ENCODE data around the gene COBLL1. TPM values are rescaled to one million over a fixed set of nuclear protein-coding genes. Genes with fewer than 3 reads are reported as not detected.
A peak's percentile ranks its signal among the peaks of the same experiment; 100 is the strongest.
"Not testable (repeated sequence)": the region's sequence is repeated elsewhere in the genome, so short reads cannot be mapped to it uniquely, and the experiment has no call there.

Gene COBLL1
- total RNA-seq, 2 donors from 2014 or later: 0.04 to 0.18 TPM

DNA sequence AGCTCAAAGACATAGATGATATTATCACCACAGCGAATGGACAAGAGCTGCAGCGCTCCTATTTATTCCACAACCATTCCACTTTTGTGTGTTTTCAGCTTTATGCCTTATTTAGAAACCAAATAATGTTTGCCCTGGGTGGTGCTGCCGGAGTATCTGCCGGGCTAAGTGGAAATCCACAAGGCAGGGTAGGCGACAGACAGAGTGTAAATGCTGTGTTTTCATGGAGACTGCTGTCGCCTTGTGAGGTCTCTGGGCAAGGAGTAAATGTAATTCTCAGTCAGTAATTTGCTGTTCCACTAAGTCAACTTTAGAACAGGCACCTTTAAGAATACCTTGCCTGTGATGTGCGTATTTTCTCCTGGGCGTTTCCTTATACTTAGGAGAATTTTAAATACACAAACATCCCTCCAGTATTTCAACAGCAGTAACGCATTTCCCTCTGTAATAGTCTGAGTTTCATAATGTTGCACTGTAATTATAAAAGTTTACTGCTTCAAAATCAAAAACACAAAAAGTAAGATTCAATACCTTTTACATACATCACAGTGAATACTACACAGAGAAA is 60.9 kb downstream of the COBLL1 start:
- peaks cover 0 to 12% of the 10 kb centered on the region in 2 donors for H3K9me3 Mint-ChIP-seq
- H3K27ac Mint-ChIP-seq: no peak overlapping the region

GRCh38 chr2:164779383-164780057 is 62.1 kb downstream of the COBLL1 start:
- DNase-seq (ENCODE audit: low spot score in 2 of 2): no peak
- no peak for ATAC-seq
- Mint-ChIP-seq H3K9me3 (peaks cover 0 to 12% of the 10 kb centered on the region in 2 donors), H3K36me3 (no peaks in the 10 kb centered on the region), H3K27ac (no peak overlapping the region)

More for the DNA sequence above, 60.9 kb downstream of the COBLL1 start:
- H3K36me3 Mint-ChIP-seq: no peaks in the 10 kb centered on the region
- DNase-seq (ENCODE audit: low spot score in 2 of 2): no peak
- no peak for ATAC-seq

DNA sequence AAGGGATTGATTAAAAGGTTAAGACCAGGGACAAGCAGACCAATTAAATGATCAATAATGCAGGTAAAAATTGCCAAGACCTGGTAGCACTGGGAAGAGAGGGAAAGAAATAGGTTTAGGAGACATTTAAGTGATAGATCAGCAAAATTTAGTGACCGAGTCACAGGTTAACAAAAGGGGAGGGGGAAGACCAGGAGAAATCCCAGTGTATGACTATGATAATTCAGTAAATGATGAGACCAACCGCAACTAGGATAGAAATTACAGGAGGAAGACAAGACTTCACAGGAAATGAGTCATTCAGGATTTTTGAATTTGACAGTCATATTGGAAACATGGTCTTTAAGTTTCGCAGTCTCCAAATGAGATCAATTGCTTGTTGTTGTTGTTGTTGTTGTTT is 62.9 kb downstream of the COBLL1 start:
- H3K36me3 Mint-ChIP-seq: no peaks in the 10 kb centered on the region
- ATAC-seq (peak in 1 of 2 donors; percentile 62), DNase-seq (ENCODE audit: low spot score in 2 of 2) (no peak)
- H3K9me3 Mint-ChIP-seq: peaks cover 0 to 12% of the 10 kb centered on the region in 2 donors
- H3K27ac Mint-ChIP-seq: no peak overlapping the region

GRCh38 chr2:164777847-164778461 is 63.7 kb downstream of the COBLL1 start:
- H3K27ac Mint-ChIP-seq: no peak overlapping the region
- H3K36me3 Mint-ChIP-seq: no peaks in the 10 kb centered on the region
- ATAC-seq (no peak), DNase-seq (ENCODE audit: low spot score in 2 of 2) (no peak)
- H3K9me3 Mint-ChIP-seq: peaks cover 0 to 8% of the 10 kb centered on the region in 2 donors

- ATAC-seq (no peak), DNase-seq (ENCODE audit: low spot score in 2 of 2) (no peak)
- H3K9me3 Mint-ChIP-seq: peaks cover 0 to 5% of the 10 kb centered on the region in 2 donors
- H3K27ac Mint-ChIP-seq: no peak overlapping the region
- H3K36me3 Mint-ChIP-seq: no peaks in the 10 kb centered on the region
Measured at GRCh38 chr2:164773635-164774034, 68.0 kb downstream of the COBLL1 start.

DNA sequence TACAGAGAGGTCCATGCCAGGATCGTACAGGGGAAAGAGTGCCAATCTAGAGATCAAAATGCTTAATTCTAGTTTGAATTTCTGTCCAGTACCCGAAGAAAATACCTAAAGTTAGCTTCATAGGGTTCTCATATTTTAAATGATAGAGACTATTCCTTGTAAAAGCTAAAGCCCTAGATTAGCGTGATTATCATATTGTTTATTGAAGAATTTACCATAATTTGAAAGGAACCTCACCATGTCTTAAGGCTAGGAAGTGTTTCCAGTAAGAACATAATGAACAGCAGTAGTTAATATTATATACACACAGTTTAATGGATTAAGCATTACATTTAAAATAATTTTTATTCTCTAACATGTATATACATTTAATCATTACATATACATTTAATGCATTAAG is 68.5 kb downstream of the COBLL1 start:
- Mint-ChIP-seq H3K9me3 (peaks cover 0 to 3% of the 10 kb centered on the region in 2 donors), H3K27ac (no peak overlapping the region), H3K36me3 (no peaks in the 10 kb centered on the region)
- DNase-seq (ENCODE audit: low spot score in 2 of 2) (no peak), ATAC-seq (no peak)

DNA sequence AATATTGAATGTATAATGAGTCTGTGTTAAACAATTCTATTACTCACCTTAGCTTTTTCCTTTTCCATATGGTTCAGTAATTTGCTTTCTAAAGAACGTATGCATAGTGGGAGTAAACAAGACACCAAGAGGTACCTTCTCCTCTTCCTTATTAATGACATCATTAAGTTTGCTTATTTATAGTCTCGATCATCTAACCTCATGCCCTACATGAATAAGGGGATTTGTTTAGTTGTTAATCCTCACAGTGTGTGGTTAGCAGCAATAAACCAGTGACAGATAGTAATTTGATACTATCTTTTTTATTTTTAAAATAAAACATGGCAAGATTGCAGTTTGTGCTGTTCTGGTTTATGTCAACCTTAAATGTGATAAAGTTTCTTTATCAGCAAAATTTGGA is 69.7 kb downstream of the COBLL1 start:
- ATAC-seq (no peak), DNase-seq (ENCODE audit: low spot score in 2 of 2) (no peak)
- Mint-ChIP-seq H3K9me3 (no peaks in the 10 kb centered on the region), H3K36me3 (no peaks in the 10 kb centered on the region), H3K27ac (no peak overlapping the region)

DNA sequence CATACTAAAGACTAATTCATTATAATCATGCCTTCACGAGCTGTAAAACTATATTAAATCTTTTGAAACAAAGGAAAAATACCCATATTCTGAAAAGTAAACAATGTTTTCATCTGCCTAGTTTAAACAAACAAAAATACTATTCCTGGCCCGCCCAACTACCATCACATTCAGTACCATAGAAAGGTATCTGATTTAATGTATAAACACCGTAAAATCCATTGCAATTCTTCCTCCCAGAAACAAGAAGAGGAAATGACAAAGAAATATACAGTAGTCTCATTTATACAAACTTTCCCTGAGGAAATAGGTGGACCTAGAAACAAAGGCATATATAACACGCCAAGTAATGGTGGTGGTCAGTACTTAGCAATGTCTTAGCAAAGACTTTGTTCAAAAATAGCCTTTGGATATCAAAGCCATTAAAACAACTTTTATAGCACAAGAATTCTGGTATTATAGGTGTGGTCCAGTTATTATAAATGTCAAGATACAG is 71.2 kb downstream of the COBLL1 start:
- no peaks in the 10 kb centered on the region for H3K9me3 Mint-ChIP-seq
- no peak for ATAC-seq
- no peak for DNase-seq (ENCODE audit: low spot score in 2 of 2)
- H3K27ac Mint-ChIP-seq: no peak overlapping the region
- no peaks in the 10 kb centered on the region for H3K36me3 Mint-ChIP-seq

- no peak for DNase-seq (ENCODE audit: low spot score in 2 of 2)
- no peak overlapping the region for H3K27ac Mint-ChIP-seq
- no peak for ATAC-seq
- H3K36me3 Mint-ChIP-seq: no peaks in the 10 kb centered on the region
- H3K9me3 Mint-ChIP-seq: no peaks in the 10 kb centered on the region
Measured at GRCh38 chr2:164766954-164767320, 74.7 kb downstream of the COBLL1 start.

DNA sequence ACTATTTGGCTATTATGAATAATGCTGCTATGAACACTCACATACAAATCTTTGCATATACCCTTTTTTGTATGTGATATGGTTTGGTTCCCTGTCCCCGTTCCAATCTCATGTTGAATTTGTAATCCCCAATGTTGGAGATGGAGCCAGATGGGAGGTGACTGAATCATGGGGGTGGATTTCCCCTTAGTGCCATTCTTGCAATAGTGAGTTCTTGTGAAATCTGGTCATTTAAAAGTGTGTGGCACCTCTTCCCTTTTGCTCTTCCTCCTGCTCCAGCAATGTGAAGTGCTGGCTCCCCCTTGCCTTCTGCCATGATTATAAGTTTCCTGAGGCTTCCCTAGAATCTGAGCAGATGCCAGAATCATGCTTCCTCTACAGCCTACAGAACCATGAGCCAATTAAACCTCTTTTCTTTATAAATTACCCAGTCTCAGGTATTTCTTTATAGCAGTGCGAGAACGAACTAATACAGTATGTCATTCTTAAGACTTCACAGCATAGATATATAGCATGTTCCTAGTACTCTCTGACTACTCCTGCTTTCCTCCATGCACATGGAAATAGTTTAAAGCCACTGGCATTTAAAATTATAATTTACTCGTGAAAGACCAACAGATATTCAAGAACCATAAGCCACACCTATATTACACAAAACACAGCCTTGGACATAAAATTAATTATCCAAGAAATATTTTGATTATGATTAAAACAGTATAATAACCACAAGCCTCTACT is 75.2 kb downstream of the COBLL1 start:
- H3K36me3 Mint-ChIP-seq: no peaks in the 10 kb centered on the region
- no peaks in the 10 kb centered on the region for H3K9me3 Mint-ChIP-seq
- DNase-seq (ENCODE audit: low spot score in 2 of 2): no peak
- ATAC-seq: no peak
- no peak overlapping the region for H3K27ac Mint-ChIP-seq

- no peaks in the 10 kb centered on the region for H3K36me3 Mint-ChIP-seq
- H3K27ac Mint-ChIP-seq: no peak overlapping the region
- no peak for DNase-seq (ENCODE audit: low spot score in 2 of 2)
- ATAC-seq: no peak
- no peaks in the 10 kb centered on the region for H3K9me3 Mint-ChIP-seq
Measured at GRCh38 chr2:164764996-164765395, 76.6 kb downstream of the COBLL1 start.

DNA sequence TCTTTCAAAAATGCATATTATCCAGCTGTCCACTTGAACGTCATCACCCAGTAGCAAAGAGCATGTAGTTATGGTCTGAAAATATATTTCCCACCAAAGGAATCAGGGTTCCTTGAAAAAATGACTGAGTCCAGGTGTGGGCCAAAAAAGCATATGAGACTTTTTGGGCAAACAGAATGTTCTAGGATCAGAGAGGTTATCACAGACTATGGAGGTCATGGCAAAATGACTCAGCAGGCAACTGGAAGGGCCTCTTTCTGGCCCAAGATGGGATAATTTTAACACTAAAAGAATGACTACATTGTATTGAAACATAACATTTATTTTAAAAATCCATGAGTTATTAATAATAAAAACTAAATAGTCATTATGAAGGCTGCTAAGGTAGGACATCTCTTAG is 77.1 kb downstream of the COBLL1 start:
- DNase-seq (ENCODE audit: low spot score in 2 of 2): no peak
- no peak for ATAC-seq
- Mint-ChIP-seq H3K36me3 (no peaks in the 10 kb centered on the region), H3K27ac (no peak overlapping the region), H3K9me3 (no peaks in the 10 kb centered on the region)

DNA sequence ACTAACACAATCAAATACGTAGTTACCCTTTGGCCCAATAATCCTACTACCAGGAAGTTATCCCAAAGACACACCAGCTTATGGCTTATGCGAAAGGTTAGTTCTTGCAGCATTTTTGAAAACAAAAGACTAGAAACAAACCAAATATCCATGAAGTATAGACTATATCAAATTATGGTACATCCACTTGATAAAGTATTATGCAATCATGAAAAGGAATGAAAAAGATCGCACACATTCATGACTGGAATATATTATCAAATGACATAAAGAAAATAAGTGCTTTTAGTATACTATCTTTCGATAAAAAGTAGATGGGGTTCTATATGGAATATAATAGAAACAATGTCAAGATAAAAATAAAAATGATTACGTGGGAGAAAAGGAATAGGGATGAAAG is 78.2 kb downstream of the COBLL1 start:
- no peak overlapping the region for H3K27ac Mint-ChIP-seq
- H3K9me3 Mint-ChIP-seq: no peaks in the 10 kb centered on the region
- DNase-seq (ENCODE audit: low spot score in 2 of 2) (no peak), ATAC-seq (no peak)
- H3K36me3 Mint-ChIP-seq: no peaks in the 10 kb centered on the region

- no peaks in the 10 kb centered on the region for H3K36me3 Mint-ChIP-seq
- ATAC-seq (peak; percentile 24 to 90), DNase-seq (ENCODE audit: low spot score in 2 of 2) (no peak)
- H3K27ac Mint-ChIP-seq: no peak overlapping the region
- H3K9me3 Mint-ChIP-seq: no peaks in the 10 kb centered on the region
Measured at GRCh38 chr2:164761737-164762460, 79.7 kb downstream of the COBLL1 start.

DNA sequence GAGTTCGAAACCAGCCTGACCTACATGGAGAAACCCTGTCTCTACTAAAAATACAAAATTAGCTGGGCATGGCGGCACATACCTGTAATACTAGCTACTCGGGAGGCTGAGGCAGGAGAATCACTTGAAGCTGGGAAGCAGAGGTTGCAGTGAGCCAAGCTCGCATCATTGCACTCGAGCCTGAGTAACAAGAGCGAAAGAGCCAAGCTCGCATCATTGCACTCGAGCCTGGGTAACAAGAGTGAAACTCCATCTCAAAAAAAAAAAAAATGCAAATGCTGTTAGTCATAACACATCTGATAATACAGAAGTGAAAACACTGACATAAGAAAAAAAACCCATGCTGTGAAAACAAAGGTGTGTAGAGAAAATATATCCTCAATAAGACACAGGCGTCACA is 80.4 kb downstream of the COBLL1 start:
- H3K36me3 Mint-ChIP-seq; DNase-seq (ENCODE audit: low spot score in 2 of 2); H3K9me3 Mint-ChIP-seq; H3K27ac Mint-ChIP-seq: not testable (repeated sequence)
- ATAC-seq: peak; percentile 49 to 90

GRCh38 chr2:164760179-164760578 is 81.4 kb downstream of the COBLL1 start:
- no peak for DNase-seq (ENCODE audit: low spot score in 2 of 2)
- Mint-ChIP-seq H3K36me3 (no peaks in the 10 kb centered on the region), H3K9me3 (no peaks in the 10 kb centered on the region), H3K27ac (no peak overlapping the region)
- ATAC-seq: no peak
